GM12878 (cell line): ENCODE data around the gene C7orf33. TPM values are rescaled to one million over a fixed set of nuclear protein-coding genes. Genes with fewer than 3 reads are reported as not detected.
A peak's percentile ranks its signal among the peaks of the same experiment; 100 is the strongest.

ENCODE experiments used
- ATAC-seq: fragments of 200-7000 bp; cut with Tn5 transposase; 3 replicates; pipeline ENCODE4 v1.9.1; 2020; ENCODE audit warnings: mild to moderate bottlenecking, moderate library complexity
- Bru-seq: library from RNA; stranded (reverse); fragments of 400-500 nt; gene quantifications from one replicate; lab custom pipeline; 2021; lab: Mats Ljungman, UMichigan
- BruChase-seq, 2 experiments: library from RNA; stranded (reverse); fragments of 400-500 nt; gene quantifications; one replicate each; lab custom pipeline; 2021; lab: Mats Ljungman, UMichigan
- BruUV-seq: library from RNA; stranded (reverse); fragments of 400-500 nt; replicated peaks from 2 replicates; lab custom pipeline; 2021; lab: Mats Ljungman, UMichigan
- CTCF ChIA-PET: fragments of 300-600 bp; sonication (Branson Sonifier 250); formaldehyde crosslinking; extraction: SDS; loops from one replicate; lab custom pipeline; 2021; ENCODE audit warnings: inconsistent platforms; lab: Yijun Ruan, JAX
- POLR2A ChIA-PET: fragments of 350-600 bp; formaldehyde crosslinking; extraction: SDS; loops from one replicate; lab custom pipeline; 2021; ENCODE audit warnings: inconsistent platforms; lab: Charles Lee
- RAD21 ChIA-PET: fragments of 300-600 bp; sonication (Branson Sonifier 250); formaldehyde crosslinking; loops from one replicate; lab custom pipeline; 2023; ENCODE audit warnings: antibody characterized with exemption; ENCODE audit not compliant: unreplicated experiment; lab: Charles Lee
- SMC1A ChIA-PET: fragments of 300-600 bp; sonication (Branson Sonifier 250); formaldehyde crosslinking; loops from one replicate; lab custom pipeline; 2023; ENCODE audit not compliant: unreplicated experiment, uncharacterized antibody; lab: Charles Lee
- DNase-seq: peaks from one replicate; pipeline ENCODE4 v3.0.0-alpha.2; 2011; ENCODE audit warnings: low read depth, low spot score
- FAIRE-seq: peaks from 3 replicates; lab custom pipeline; 2011; peaks lifted over from hg19 to GRCh38; lab: Jason Lieb, UNC
- H2AFZ ChIP-seq: 2 replicates; pipeline ENCODE4 v1.6.0; 2011; ENCODE audit warnings: low read depth, low read length, control low read depth; ENCODE audit not compliant: control insufficient read depth
- H3K27ac ChIP-seq: 2 replicates; pipeline ENCODE4 v1.5.1; 2011; ENCODE audit warnings: control low read depth; ENCODE audit not compliant: control insufficient read depth, insufficient read depth
- H3K27me3 ChIP-seq, 2 experiments: replicated peaks in 1 of 2; 2 replicates each; pipeline versions ENCODE4 v1.6.0 to v1.6.1; 2011; ENCODE audit warnings: low read length in 1 of 2; ENCODE audit not compliant: control insufficient read depth in 2 of 2, insufficient read depth in 2 of 2
- H3K36me3 ChIP-seq, 2 experiments: 2 replicates each; pipeline ENCODE4 v1.5.1; 2011; ENCODE audit warnings: low read length in 1 of 2; ENCODE audit not compliant: control insufficient read depth in 2 of 2, insufficient read depth in 2 of 2
- H3K4me1 ChIP-seq: 2 replicates; pipeline ENCODE4 v1.6.1; 2011; ENCODE audit warnings: mild to moderate bottlenecking, low read length, moderate library complexity, mixed read lengths; ENCODE audit not compliant: control insufficient read depth, insufficient read depth
- H3K4me2 ChIP-seq: 2 replicates; pipeline ENCODE4 v1.6.0; 2011; ENCODE audit warnings: control low read depth; ENCODE audit not compliant: control insufficient read depth, insufficient read depth
- H3K4me3 ChIP-seq: fragments of 200-600 bp; sonication (generic); 2 replicates; pipeline ENCODE4 v1.5.1; 2016
- H3K79me2 ChIP-seq: 2 replicates; pipeline ENCODE4 v1.6.0; 2011; ENCODE audit warnings: low read length; ENCODE audit not compliant: control insufficient read depth, insufficient read depth
- H3K9ac ChIP-seq: 2 replicates; pipeline ENCODE4 v1.8.0; 2011; ENCODE audit warnings: low read length, control low read depth, mixed read lengths; ENCODE audit not compliant: control insufficient read depth, insufficient read depth
- H3K9me3 ChIP-seq: replicated peaks from 3 replicates; pipeline ENCODE4 v1.5.1; 2011; ENCODE audit warnings: mild to moderate bottlenecking, low read length; ENCODE audit not compliant: control insufficient read depth, insufficient read depth
- H4K20me1 ChIP-seq: 2 replicates; pipeline ENCODE4 v1.6.0; 2011; ENCODE audit not compliant: control insufficient read depth, insufficient read depth
- DPF2 ChIP-seq: fragments of 450-650 bp; IDR thresholded peaks from 2 replicates; pipeline ENCODE4 v1.6.1; 2017; ENCODE audit warnings: mild to moderate bottlenecking
- EP300 ChIP-seq, 2 experiments: fragments of 150-350 bp in 1 of 2; IDR thresholded peaks; 2 replicates each; pipeline ENCODE4 v1.6.1; 2011 to 2012; ENCODE audit warnings: low read depth in 2 of 2, low read length in 2 of 2, borderline replicate concordance in 1 of 2, improper control_type of control experiment in 1 of 2, inconsistent platforms in 1 of 2; ENCODE audit not compliant: control insufficient read depth in 1 of 2
- JUND ChIP-seq: IDR thresholded peaks from 2 replicates; pipeline ENCODE4 v1.6.1; 2012; ENCODE audit warnings: low read depth, mild to moderate bottlenecking, low read length, improper control_type of control experiment, moderate library complexity
- SMAD1 ChIP-seq: fragments of 450-650 bp; IDR thresholded peaks from 2 replicates; pipeline ENCODE4 v1.6.1; 2018; ENCODE audit warnings: mild to moderate bottlenecking, low read depth; ENCODE audit not compliant: partially characterized antibody
- WGBS: methylation state at CpG from one replicate; pipeline ENCODE4 v1.1.6; 2016; ENCODE audit warnings: low lambda C conversion rate; ENCODE audit not compliant: insufficient replicate concordance, insufficient coverage; ENCODE audit errors: missing lambda C conversion rate; 5-methylcytosine and 5-hydroxymethylcytosine counted together
- in situ Hi-C: fragments of 300-500 bp; cut with MboI; formaldehyde crosslinking; loops from 9 replicates; pipeline ENCODE4 v1.14.3; 2018; ENCODE audit warnings: mixed read lengths
- intact Hi-C: fragments of 100-400 bp; cut with micrococcal nuclease; formaldehyde crosslinking; loops from one replicate; pipeline ENCODE4 v1.14.2; 2022; ENCODE audit not compliant: unreplicated experiment
- long read RNA-seq, 2 experiments: library from polyadenylated mRNA; unstranded; transcript quantifications; one replicate each; pipeline ENCODE4 v2.0.0, GENCODE V29; 2019 to 2020
- polyA minus RNA-seq, 3 experiments: library from RNA; depleted of rRNA, polyadenylated mRNA; stranded (reverse); fragments of >200 nt; gene quantifications; 2 replicates each; pipeline ENCODE4 v1.2.3, GENCODE V29; 2011
- polyA plus RNA-seq, 11 experiments: library from polyadenylated mRNA; depleted of rRNA in 4 of 11; unstranded in 6 of 11; stranded (reverse) in 5 of 11; fragments of >200 nt; fragmentation: Nextera tagmentation in 4 of 11; fragmentation: Illumina TruSeq in 1 of 11; extraction: Ambion mirVana in 4 of 11; extraction: Trizol in 1 of 11; gene quantifications; 1 replicate in 1 of 11; 2 replicates in 10 of 11; pipeline versions ENCODE4 v1.2.1 to v1.2.3, GENCODE V29; 2011 to 2016; ENCODE audit warnings: inconsistent platforms in 2 of 11, missing spikeins in 2 of 11, low read depth in 1 of 11
- total RNA-seq, 4 experiments: library from RNA; depleted of rRNA in 3 of 4; stranded (reverse); fragments of >200 nt in 3 of 4; fragmentation: Illumina TruSeq in 1 of 4; extraction: Trizol in 1 of 4; gene quantifications; 2 replicates each; pipeline versions ENCODE4 v1.2.1 to v1.2.3, GENCODE V29; 2013 to 2021
- TF ChIP-seq, protein P1 (sequence below): fragments of 450-650 bp; IDR thresholded peaks from 2 replicates; pipeline ENCODE4 v1.6.1; 2017; ENCODE audit warnings: mild to moderate bottlenecking, low read depth, inconsistent platforms; ENCODE audit not compliant: poor library complexity, severe bottlenecking

C7orf33 gene, protein sequence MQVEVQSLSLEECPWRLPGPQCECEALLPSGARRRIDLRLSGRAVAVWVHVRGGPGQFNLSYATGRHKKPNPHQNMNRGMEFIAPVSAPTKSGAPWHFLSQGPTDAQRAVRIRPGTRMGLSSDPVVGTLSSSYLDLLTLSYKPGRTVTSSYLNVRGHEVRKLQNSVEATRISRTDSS
- total RNA-seq (2013; cell fraction: nucleolus; rRNA removed), result not detected in 2 replicates
- total RNA-seq (2014; rRNA removed) (not detected in 2 replicates), total RNA-seq (2014; rRNA removed; fragmentation: Illumina TruSeq; extraction: Trizol) (not detected in 2 replicates), total RNA-seq (2021) (not detected in 2 replicates), polyA plus RNA-seq (2011; rRNA removed) (not detected in 2 replicates), polyA plus RNA-seq (2014; fragmentation: Illumina TruSeq; extraction: Trizol) (not detected in 2 replicates), polyA plus RNA-seq (2014; fragmentation: Nextera tagmentation; extraction: Ambion mirVana) (not detected), polyA plus RNA-seq (2014; rRNA removed) (not detected in 2 replicates), polyA plus RNA-seq (2016; fragmentation: Nextera tagmentation; extraction: Ambion mirVana) (not detected), polyA minus RNA-seq (2011; rRNA and poly(A)+ RNA removed) (not detected in 2 replicates), Bru-seq, nascent RNA (not detected), BruChase-seq, experiment 1, labeled RNA remaining after a 6-hour chase (percentile 7 among the genes with signal in this experiment), BruChase-seq, experiment 2, labeled RNA remaining after a 2-hour chase (percentile 4 among the genes with signal in this experiment)
- not detected for polyA plus RNA-seq (2011; ENCODE audit: low read depth)
- polyA plus RNA-seq (2011; cell fraction: cytosol; rRNA removed), result not detected in 2 replicates
- not detected in 2 replicates for polyA plus RNA-seq (2011; cell fraction: nucleus; rRNA removed)
- polyA plus RNA-seq (2012), result not detected in 2 replicates
- polyA minus RNA-seq (2011; cell fraction: cytosol; rRNA and poly(A)+ RNA removed), result not detected in 2 replicates
- not detected in 2 replicates for polyA minus RNA-seq (2011; cell fraction: nucleus; rRNA and poly(A)+ RNA removed)
- long read RNA-seq, experiment 1, result 0 reads
- long read RNA-seq, experiment 2, result 0 reads

DNA sequence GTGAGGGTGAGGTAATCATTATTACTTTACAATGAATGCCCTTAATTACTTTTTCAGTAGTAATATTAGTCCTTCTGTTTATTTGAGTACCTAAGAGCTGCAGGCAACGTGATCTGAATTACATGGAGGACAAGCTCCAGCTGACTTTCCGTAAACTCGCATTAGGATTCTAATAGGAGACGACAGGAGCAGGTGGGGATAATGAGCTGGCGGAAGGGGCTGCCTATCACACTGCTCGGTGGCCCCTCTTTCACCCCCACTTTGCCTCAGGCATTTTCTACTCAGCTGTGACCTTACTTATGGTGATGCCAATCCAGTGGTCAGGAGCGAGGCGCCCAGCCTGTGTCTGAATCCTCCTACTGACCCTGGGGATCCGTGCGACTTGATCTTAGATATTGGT, at the start of gene C7orf33:
Gene C7orf33 (plus strand): TSS at position 296 of the 400 bp plus-strand sequence. CDS start 160 bp downstream, outside the sequence.
- 41% methylated on average over 10 of the region's 10 CpGs for WGBS

More for the DNA sequence above, at the start of gene C7orf33:
- no peaks in the 10 kb centered on the region; a peak in 1 of 4 replicates for H3K27me3 ChIP-seq
- no peaks in the 10 kb centered on the region for H3K79me2 ChIP-seq
- no peak within 1 kb of the TSS for H3K9ac ChIP-seq
- H4K20me1 ChIP-seq, result no peaks in the 10 kb centered on the region
- H3K4me2 ChIP-seq, result no peak within 1 kb of the TSS
- POLR2A ChIA-PET, result no interaction called here
- H3K27ac ChIP-seq, result no peak within 1 kb of the TSS
- RAD21 ChIA-PET, result no interaction called here
- ATAC-seq, result no peak
- TF ChIP-seq SMAD1 (no peak), JUND (no peak), EP300 (IDR thresholded peaks at IDR 0.05; ENCODE audit: borderline replicate concordance in 1 of 2, control insufficient read depth in 1 of 2, low read depth in 2 of 2, low read length in 2 of 2) (no peak), DPF2 (no peak)
- TF ChIP-seq, protein P1, sequence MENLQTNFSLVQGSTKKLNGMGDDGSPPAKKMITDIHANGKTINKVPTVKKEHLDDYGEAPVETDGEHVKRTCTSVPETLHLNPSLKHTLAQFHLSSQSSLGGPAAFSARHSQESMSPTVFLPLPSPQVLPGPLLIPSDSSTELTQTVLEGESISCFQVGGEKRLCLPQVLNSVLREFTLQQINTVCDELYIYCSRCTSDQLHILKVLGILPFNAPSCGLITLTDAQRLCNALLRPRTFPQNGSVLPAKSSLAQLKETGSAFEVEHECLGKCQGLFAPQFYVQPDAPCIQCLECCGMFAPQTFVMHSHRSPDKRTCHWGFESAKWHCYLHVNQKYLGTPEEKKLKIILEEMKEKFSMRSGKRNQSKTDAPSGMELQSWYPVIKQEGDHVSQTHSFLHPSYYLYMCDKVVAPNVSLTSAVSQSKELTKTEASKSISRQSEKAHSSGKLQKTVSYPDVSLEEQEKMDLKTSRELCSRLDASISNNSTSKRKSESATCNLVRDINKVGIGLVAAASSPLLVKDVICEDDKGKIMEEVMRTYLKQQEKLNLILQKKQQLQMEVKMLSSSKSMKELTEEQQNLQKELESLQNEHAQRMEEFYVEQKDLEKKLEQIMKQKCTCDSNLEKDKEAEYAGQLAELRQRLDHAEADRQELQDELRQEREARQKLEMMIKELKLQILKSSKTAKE, result no peak
- FAIRE-seq, result no peak
- no peak within 1 kb of the TSS for H3K4me3 ChIP-seq
- H3K4me1 ChIP-seq, result no peaks in the 10 kb centered on the region
- no peaks in the 10 kb centered on the region for H3K36me3 ChIP-seq
- CTCF ChIA-PET, result no interaction called here
- H2AFZ ChIP-seq, result no peak within 1 kb of the TSS
- SMC1A ChIA-PET, result no interaction called here
- H3K9me3 ChIP-seq, result no peaks in the 10 kb centered on the region
- no peak for DNase-seq
- in situ Hi-C loops, result no loop called here
- intact Hi-C loops, result no loop called here
- BruUV-seq, result no TSS peak
